Loucy (cell line): ENCODE measurements around the gene APOL5.

ENCODE experiments used
- CTCF ChIP-seq: fragments of 200-600 bp; sonication (generic); conservative IDR thresholded peaks from 2 replicates; pipeline ENCODE4 v1.5.1; 2014; ENCODE audit warnings: mild to moderate bottlenecking, antibody characterized with exemption, low read length
- EZH2phosphoT487 ChIP-seq: fragments of 200-600 bp; IDR thresholded peaks from 2 replicates; pipeline ENCODE4 v1.6.1; 2018; ENCODE audit warnings: antibody characterized with exemption, mild to moderate bottlenecking, moderate library complexity, borderline replicate concordance

GRCh38 chr22:35705141-35705540, 12.5 kb upstream of the APOL5 start:
- TF ChIP-seq CTCF (no peak), EZH2phosphoT487 (no peak)
